GM12878 (cell line): ENCODE measurements around the gene TTC33. TPM values are rescaled to one million over a fixed set of nuclear protein-coding genes. Genes with fewer than 3 reads are reported as not detected.

Source experiments
- ATAC-seq: fragments of 200-7000 bp; cut with Tn5 transposase; 3 replicates; pipeline ENCODE4 v1.9.1; 2020; ENCODE audit warnings: mild to moderate bottlenecking, moderate library complexity
- BruUV-seq: library from RNA; stranded (reverse); fragments of 400-500 nt; replicated peaks from 2 replicates; lab custom pipeline; 2021; lab: Mats Ljungman, UMichigan
- CTCF ChIA-PET: fragments of 300-600 bp; sonication (Branson Sonifier 250); formaldehyde crosslinking; extraction: SDS; loops from one replicate; lab custom pipeline; 2021; ENCODE audit warnings: inconsistent platforms; lab: Yijun Ruan, JAX
- POLR2A ChIA-PET: fragments of 350-600 bp; formaldehyde crosslinking; extraction: SDS; loops from one replicate; lab custom pipeline; 2021; ENCODE audit warnings: inconsistent platforms; lab: Charles Lee
- RAD21 ChIA-PET: fragments of 300-600 bp; sonication (Branson Sonifier 250); formaldehyde crosslinking; loops from one replicate; lab custom pipeline; 2023; ENCODE audit warnings: antibody characterized with exemption; ENCODE audit not compliant: unreplicated experiment; lab: Charles Lee
- SMC1A ChIA-PET: fragments of 300-600 bp; sonication (Branson Sonifier 250); formaldehyde crosslinking; loops from one replicate; lab custom pipeline; 2023; ENCODE audit not compliant: unreplicated experiment, uncharacterized antibody; lab: Charles Lee
- DNase-seq: peaks from one replicate; pipeline ENCODE4 v3.0.0-alpha.2; 2011; ENCODE audit warnings: low read depth, low spot score
- FAIRE-seq: peaks from 3 replicates; lab custom pipeline; 2011; peaks lifted over from hg19 to GRCh38; lab: Jason Lieb, UNC
- H2AFZ ChIP-seq: 2 replicates; pipeline ENCODE4 v1.6.0; 2011; ENCODE audit warnings: low read depth, low read length, control low read depth; ENCODE audit not compliant: control insufficient read depth
- H3K27ac ChIP-seq: 2 replicates; pipeline ENCODE4 v1.5.1; 2011; ENCODE audit warnings: control low read depth; ENCODE audit not compliant: control insufficient read depth, insufficient read depth
- H3K27me3 ChIP-seq, 2 experiments: replicated peaks in 1 of 2; 2 replicates each; pipeline versions ENCODE4 v1.6.0 to v1.6.1; 2011; ENCODE audit warnings: low read length in 1 of 2; ENCODE audit not compliant: control insufficient read depth in 2 of 2, insufficient read depth in 2 of 2
- H3K36me3 ChIP-seq, 2 experiments: 2 replicates each; pipeline ENCODE4 v1.5.1; 2011; ENCODE audit warnings: low read length in 1 of 2; ENCODE audit not compliant: control insufficient read depth in 2 of 2, insufficient read depth in 2 of 2
- H3K4me1 ChIP-seq: 2 replicates; pipeline ENCODE4 v1.6.1; 2011; ENCODE audit warnings: mild to moderate bottlenecking, low read length, moderate library complexity, mixed read lengths; ENCODE audit not compliant: control insufficient read depth, insufficient read depth
- H3K4me2 ChIP-seq: 2 replicates; pipeline ENCODE4 v1.6.0; 2011; ENCODE audit warnings: control low read depth; ENCODE audit not compliant: control insufficient read depth, insufficient read depth
- H3K4me3 ChIP-seq: fragments of 200-600 bp; sonication (generic); 2 replicates; pipeline ENCODE4 v1.5.1; 2016
- H3K79me2 ChIP-seq: 2 replicates; pipeline ENCODE4 v1.6.0; 2011; ENCODE audit warnings: low read length; ENCODE audit not compliant: control insufficient read depth, insufficient read depth
- H3K9ac ChIP-seq: 2 replicates; pipeline ENCODE4 v1.8.0; 2011; ENCODE audit warnings: low read length, control low read depth, mixed read lengths; ENCODE audit not compliant: control insufficient read depth, insufficient read depth
- H3K9me3 ChIP-seq: replicated peaks from 3 replicates; pipeline ENCODE4 v1.5.1; 2011; ENCODE audit warnings: mild to moderate bottlenecking, low read length; ENCODE audit not compliant: control insufficient read depth, insufficient read depth
- H4K20me1 ChIP-seq: 2 replicates; pipeline ENCODE4 v1.6.0; 2011; ENCODE audit not compliant: control insufficient read depth, insufficient read depth
- ATF2 ChIP-seq: IDR thresholded peaks from 2 replicates; pipeline ENCODE4 v1.6.1; 2012; ENCODE audit warnings: low read length, inconsistent platforms
- ATF7 ChIP-seq: fragments of 450-650 bp; IDR thresholded peaks from 2 replicates; pipeline ENCODE4 v1.6.1; 2016; ENCODE audit warnings: low read depth, mild to moderate bottlenecking
- BACH1 ChIP-seq: fragments of 450-650 bp; IDR thresholded peaks from 2 replicates; pipeline ENCODE4 v1.6.1; 2017; ENCODE audit warnings: mild to moderate bottlenecking, borderline replicate concordance
- BRCA1 ChIP-seq: IDR thresholded peaks from 2 replicates; pipeline ENCODE4 v1.6.1; 2011; ENCODE audit warnings: low read depth, low read length, improper control_type of control experiment
- CBX3 ChIP-seq: fragments of 200-600 bp; sonication (generic); IDR thresholded peaks from 2 replicates; pipeline ENCODE4 v1.6.1; 2016; ENCODE audit warnings: low read depth, borderline replicate concordance
- CHD2 ChIP-seq: IDR thresholded peaks from 2 replicates; pipeline ENCODE4 v1.6.1; 2011; ENCODE audit warnings: low read depth, low read length, improper control_type of control experiment, borderline replicate concordance
- E2F8 ChIP-seq: fragments of 450-650 bp; IDR thresholded peaks from 2 replicates; pipeline ENCODE4 v1.6.1; 2018; ENCODE audit warnings: mild to moderate bottlenecking, low read depth, moderate library complexity; ENCODE audit not compliant: partially characterized antibody
- HDAC2 ChIP-seq: fragments of 200-600 bp; sonication (generic); IDR thresholded peaks from 2 replicates; pipeline ENCODE4 v1.6.1; 2017
- IKZF1 ChIP-seq: fragments of 450-650 bp; conservative IDR thresholded peaks from 2 replicates; pipeline ENCODE4 v1.6.1; 2017; ENCODE audit warnings: antibody characterized with exemption, mild to moderate bottlenecking
- JUNB ChIP-seq: IDR thresholded peaks from 2 replicates; pipeline ENCODE4 v1.6.1; 2016; ENCODE audit warnings: antibody characterized with exemption, mild to moderate bottlenecking
- KLF5 ChIP-seq: fragments of 450-650 bp; IDR thresholded peaks from 2 replicates; pipeline ENCODE4 v1.6.1; 2014; ENCODE audit warnings: mild to moderate bottlenecking; ENCODE audit not compliant: partially characterized antibody
- RAD51 ChIP-seq: fragments of 450-650 bp; IDR thresholded peaks from 2 replicates; pipeline ENCODE4 v1.6.1; 2016; ENCODE audit warnings: moderate library complexity, mild to moderate bottlenecking, inconsistent platforms
- SIN3A ChIP-seq: IDR thresholded peaks from 2 replicates; pipeline ENCODE4 v1.6.1; 2012; ENCODE audit warnings: low read depth, low read length, improper control_type of control experiment
- SIX5 ChIP-seq: IDR thresholded peaks from 2 replicates; pipeline ENCODE4 v1.6.1; 2011; ENCODE audit warnings: mild to moderate bottlenecking, low read depth, low read length, moderate library complexity; ENCODE audit not compliant: severe bottlenecking
- TAF1 ChIP-seq: IDR thresholded peaks from 2 replicates; pipeline ENCODE4 v1.6.1; 2011; ENCODE audit warnings: mild to moderate bottlenecking, low read depth, low read length, borderline replicate concordance
- TCF12 ChIP-seq: IDR thresholded peaks from 2 replicates; pipeline ENCODE4 v1.6.1; 2011; ENCODE audit warnings: low read depth, mild to moderate bottlenecking, low read length
- WGBS: methylation state at CpG from one replicate; pipeline ENCODE4 v1.1.6; 2016; ENCODE audit warnings: low lambda C conversion rate; ENCODE audit not compliant: insufficient replicate concordance, insufficient coverage; ENCODE audit errors: missing lambda C conversion rate; 5-methylcytosine and 5-hydroxymethylcytosine counted together
- in situ Hi-C: fragments of 300-500 bp; cut with MboI; formaldehyde crosslinking; loops from 9 replicates; pipeline ENCODE4 v1.14.3; 2018; ENCODE audit warnings: mixed read lengths
- intact Hi-C: fragments of 100-400 bp; cut with micrococcal nuclease; formaldehyde crosslinking; loops from one replicate; pipeline ENCODE4 v1.14.2; 2022; ENCODE audit not compliant: unreplicated experiment
- polyA plus RNA-seq, 11 experiments: library from polyadenylated mRNA; depleted of rRNA in 4 of 11; unstranded in 6 of 11; stranded (reverse) in 5 of 11; fragments of >200 nt; fragmentation: Nextera tagmentation in 4 of 11; fragmentation: Illumina TruSeq in 1 of 11; extraction: Ambion mirVana in 4 of 11; extraction: Trizol in 1 of 11; gene quantifications; 1 replicate in 1 of 11; 2 replicates in 10 of 11; pipeline versions ENCODE4 v1.2.1 to v1.2.3, GENCODE V29; 2011 to 2016; ENCODE audit warnings: inconsistent platforms in 2 of 11, missing spikeins in 2 of 11, low read depth in 1 of 11
- total RNA-seq, 4 experiments: library from RNA; depleted of rRNA in 3 of 4; stranded (reverse); fragments of >200 nt in 3 of 4; fragmentation: Illumina TruSeq in 1 of 4; extraction: Trizol in 1 of 4; gene quantifications; 2 replicates each; pipeline versions ENCODE4 v1.2.1 to v1.2.3, GENCODE V29; 2013 to 2021
- TF ChIP-seq, protein P1 (sequence below): fragments of 450-650 bp; IDR thresholded peaks from 2 replicates; pipeline ENCODE4 v1.6.1; 2017; ENCODE audit warnings: borderline replicate concordance

The TTC33 gene
- total and polyA plus RNA-seq, 10 of the 15 experiments (the other 5 are each of a cell fraction or from before 2014, with no cell fraction given), result 7.9 to 22.3 (median 14.6) TPM

DNA sequence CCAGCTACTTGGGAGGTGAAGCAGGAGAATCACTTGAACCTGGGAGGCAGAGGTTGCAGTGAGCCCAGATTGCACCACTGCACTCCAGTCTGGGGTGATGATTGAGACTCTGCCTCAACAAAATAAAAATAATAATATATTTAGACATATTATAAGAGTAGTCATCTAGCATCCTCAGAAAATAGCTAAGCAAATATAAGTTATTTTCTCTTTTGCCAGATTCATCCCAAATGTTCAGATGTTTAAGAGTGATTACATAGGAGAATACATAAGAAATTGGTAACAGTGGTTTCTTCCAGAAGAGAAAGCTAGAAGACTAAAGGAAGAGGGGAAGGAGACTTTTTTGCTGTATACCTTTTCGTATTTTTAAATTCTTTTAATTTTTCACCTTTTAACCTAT, 22.4 kb upstream of the TTC33 start:
- H3K9ac ChIP-seq, result no peak overlapping the region
- H3K9me3 ChIP-seq, result no peaks in the 10 kb centered on the region
- no peak overlapping the region for H3K4me2 ChIP-seq
- intact Hi-C loops, result no loop called here
- no TSS peak for BruUV-seq
- no peak overlapping the region for H3K27ac ChIP-seq
- 94% methylated on average over 1 of the region's 1 CpG for WGBS
- H3K79me2 ChIP-seq, result peaks cover 14% of the 10 kb centered on the region
- H4K20me1 ChIP-seq, result no peaks in the 10 kb centered on the region
- CTCF ChIA-PET, result no interaction called here
- POLR2A ChIA-PET, result interaction anchor here (1.0 kb wide), 1 partner anchor 9 kb away, joined by 3 read pairs; no protein-coding TSS in a partner anchor
- in situ Hi-C loops, result no loop called here
- no peak for TF ChIP-seq TAF1
- TF ChIP-seq E2F8, result no peak
- no peak for TF ChIP-seq BACH1
- TF ChIP-seq HDAC2, result no peak
- TF ChIP-seq BRCA1, result no peak
- TF ChIP-seq IKZF1, result no peak
- TF ChIP-seq TCF12, result no peak
- TF ChIP-seq ATF7, result no peak
- TF ChIP-seq ATF2, result no peak
- TF ChIP-seq KLF5, result no peak
- no peak for TF ChIP-seq CBX3
- no peak for TF ChIP-seq SIN3A
- TF ChIP-seq JUNB, result no peak
- no peak for TF ChIP-seq RAD51
- TF ChIP-seq CHD2, result no peak
- no peak for TF ChIP-seq SIX5
- TF ChIP-seq, protein P1, sequence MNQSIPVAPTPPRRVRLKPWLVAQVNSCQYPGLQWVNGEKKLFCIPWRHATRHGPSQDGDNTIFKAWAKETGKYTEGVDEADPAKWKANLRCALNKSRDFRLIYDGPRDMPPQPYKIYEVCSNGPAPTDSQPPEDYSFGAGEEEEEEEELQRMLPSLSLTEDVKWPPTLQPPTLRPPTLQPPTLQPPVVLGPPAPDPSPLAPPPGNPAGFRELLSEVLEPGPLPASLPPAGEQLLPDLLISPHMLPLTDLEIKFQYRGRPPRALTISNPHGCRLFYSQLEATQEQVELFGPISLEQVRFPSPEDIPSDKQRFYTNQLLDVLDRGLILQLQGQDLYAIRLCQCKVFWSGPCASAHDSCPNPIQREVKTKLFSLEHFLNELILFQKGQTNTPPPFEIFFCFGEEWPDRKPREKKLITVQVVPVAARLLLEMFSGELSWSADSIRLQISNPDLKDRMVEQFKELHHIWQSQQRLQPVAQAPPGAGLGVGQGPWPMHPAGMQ, result no peak
- RAD21 ChIA-PET, result no interaction called here
- DNase-seq (no peak), ATAC-seq (no peak), FAIRE-seq (no peak)
- H3K4me3 ChIP-seq, result no peak overlapping the region
- no peak overlapping the region for H2AFZ ChIP-seq
- no peaks in the 10 kb centered on the region; the same call in 1 of the 2 replicates for H3K4me1 ChIP-seq
- H3K36me3 ChIP-seq, result peaks cover 0 to 1% of the 10 kb centered on the region in 2 experiments; a peak in 2 of 4 replicates
- SMC1A ChIA-PET, result interaction anchor here (1.6 kb wide), 3 partner anchors 9 to 18 kb away, joined by 3 to 6 read pairs (median 5); no protein-coding TSS in a partner anchor
- no peaks in the 10 kb centered on the region for H3K27me3 ChIP-seq
